NCI-H69 (cell line): Measurements from ENCODE around the gene RCOR3.
A peak's percentile ranks its signal among the peaks of the same experiment; 100 is the strongest.
"Not testable (repeated sequence)": the region's sequence is repeated elsewhere in the genome, so short reads cannot be mapped to it uniquely, and the experiment has no call there.

ENCODE experiments used
- DNase-seq: peaks from one replicate; lab custom pipeline; 2025; lab: John Stamatoyannopoulos, UW

Gene RCOR3

GRCh38 chr1:211340622-211341507 is 81.7 kb downstream of the RCOR3 start:
- no peak for DNase-seq

- DNase-seq, result no peak
Observed at GRCh38 chr1:211341999-211342398, 82.8 kb downstream of the RCOR3 start.

- no peak for DNase-seq
Observed at GRCh38 chr1:211343607-211344006, 84.4 kb downstream of the RCOR3 start.

GRCh38 chr1:211344152-211344618 is 85.0 kb downstream of the RCOR3 start:
- no peak for DNase-seq

GRCh38 chr1:211345719-211346118 is 86.6 kb downstream of the RCOR3 start:
- DNase-seq, result peak; percentile 85

GRCh38 chr1:211347077-211347844 is 88.1 kb downstream of the RCOR3 start:
- peak; percentile 76 for DNase-seq

GRCh38 chr1:211348547-211348946 is 89.4 kb downstream of the RCOR3 start:
- DNase-seq, result no peak

GRCh38 chr1:211349741-211350140 is 90.6 kb downstream of the RCOR3 start:
- no peak for DNase-seq

- DNase-seq, result not testable (repeated sequence)
Observed at GRCh38 chr1:211352055-211352454, 92.9 kb downstream of the RCOR3 start.

GRCh38 chr1:211352465-211352864 is 93.3 kb downstream of the RCOR3 start:
- DNase-seq, result no peak

GRCh38 chr1:211352985-211353515 is 93.9 kb downstream of the RCOR3 start:
- DNase-seq, result peak; percentile 77

GRCh38 chr1:211353562-211354212 is 94.5 kb downstream of the RCOR3 start:
- no peak for DNase-seq

GRCh38 chr1:211355873-211356272 is 96.7 kb downstream of the RCOR3 start:
- no peak for DNase-seq

- no peak for DNase-seq
Observed at GRCh38 chr1:211356723-211357407, 97.7 kb downstream of the RCOR3 start.

- no peak for DNase-seq
Observed at GRCh38 chr1:211358685-211359084, 99.5 kb downstream of the RCOR3 start.

GRCh38 chr1:211359876-211360275 is 100.7 kb downstream of the RCOR3 start:
- no peak for DNase-seq

- no peak for DNase-seq
Observed at GRCh38 chr1:211361202-211361601, 102.0 kb downstream of the RCOR3 start.
